NCI-H1417 (cell line): ENCODE measurements around the gene RTN4IP1.
A peak's percentile ranks its signal among the peaks of the same experiment; 100 is the strongest.

Experiments used
- DNase-seq, 3 experiments: peaks; one replicate each; lab custom pipeline; 2025; lab: John Stamatoyannopoulos, UW

RTN4IP1 gene, protein sequence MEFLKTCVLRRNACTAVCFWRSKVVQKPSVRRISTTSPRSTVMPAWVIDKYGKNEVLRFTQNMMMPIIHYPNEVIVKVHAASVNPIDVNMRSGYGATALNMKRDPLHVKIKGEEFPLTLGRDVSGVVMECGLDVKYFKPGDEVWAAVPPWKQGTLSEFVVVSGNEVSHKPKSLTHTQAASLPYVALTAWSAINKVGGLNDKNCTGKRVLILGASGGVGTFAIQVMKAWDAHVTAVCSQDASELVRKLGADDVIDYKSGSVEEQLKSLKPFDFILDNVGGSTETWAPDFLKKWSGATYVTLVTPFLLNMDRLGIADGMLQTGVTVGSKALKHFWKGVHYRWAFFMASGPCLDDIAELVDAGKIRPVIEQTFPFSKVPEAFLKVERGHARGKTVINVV

DNA sequence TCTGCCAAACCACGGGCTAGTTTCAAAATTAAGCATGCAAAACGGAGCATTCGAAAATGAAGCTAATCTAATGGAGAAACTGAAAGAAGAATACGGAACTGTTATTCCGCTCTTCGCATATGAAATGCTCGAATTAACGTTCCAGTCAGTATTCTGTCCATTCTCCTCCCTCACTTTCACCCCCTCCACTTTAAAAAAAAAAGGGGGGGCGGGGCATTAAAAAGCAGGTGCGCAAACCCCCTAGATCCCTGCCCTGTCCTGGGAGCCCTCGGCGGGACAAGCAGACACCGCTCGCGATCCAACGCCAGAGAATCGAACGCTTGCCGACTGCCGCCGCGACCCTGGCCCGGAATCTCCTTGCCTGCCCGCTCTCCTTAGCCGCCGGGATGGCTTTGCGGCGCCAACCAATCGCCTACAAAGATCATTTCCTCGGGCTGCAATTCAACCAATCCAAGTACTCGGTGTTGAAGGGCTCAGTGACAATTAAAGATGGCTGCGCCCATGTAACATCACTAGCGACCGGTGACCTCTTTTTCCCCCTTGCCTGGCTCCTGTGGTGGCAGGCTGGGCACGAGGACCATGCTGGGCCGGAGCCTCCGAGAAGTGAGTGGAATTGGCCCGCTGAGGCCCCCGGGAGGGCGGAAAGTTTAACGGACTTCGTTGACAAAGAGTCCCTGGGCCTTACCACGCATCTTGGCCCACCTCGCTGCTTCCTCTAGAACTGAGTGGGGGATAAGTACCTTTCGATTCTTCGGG lies at the start of gene RTN4IP1, which contains the start of gene QRSL1:
Gene RTN4IP1 (minus strand): TSS at position 396 of the 756 bp plus-strand sequence. CDS start 477 bp downstream, outside the sequence.
Gene QRSL1 (plus strand): TSS at position 476 of the 756 bp plus-strand sequence. CDS start 104 bp downstream, at position 580.
- DNase-seq, result peak; percentile 90 to 97 (median 92)

DNA sequence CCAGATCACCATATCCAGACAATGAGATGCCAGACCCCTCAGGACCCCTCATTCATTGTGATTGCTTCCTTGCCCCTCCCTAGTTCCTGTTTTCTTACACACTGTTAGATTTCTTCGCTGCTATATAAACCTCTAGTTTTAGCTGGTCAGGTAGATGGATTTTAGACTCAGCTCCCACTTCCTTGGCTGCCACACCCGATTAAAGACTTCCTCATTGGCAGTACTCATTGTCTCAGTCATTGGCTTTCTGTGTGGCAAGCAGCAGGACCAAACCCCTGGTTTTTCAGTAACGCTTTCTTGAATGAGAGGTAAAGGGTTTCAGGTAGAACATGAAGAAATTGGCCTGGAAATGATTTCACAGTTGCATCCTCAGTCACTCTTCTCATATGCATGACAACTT lies 48.0 kb upstream of the RTN4IP1 start:
- DNase-seq, result no peak

DNA sequence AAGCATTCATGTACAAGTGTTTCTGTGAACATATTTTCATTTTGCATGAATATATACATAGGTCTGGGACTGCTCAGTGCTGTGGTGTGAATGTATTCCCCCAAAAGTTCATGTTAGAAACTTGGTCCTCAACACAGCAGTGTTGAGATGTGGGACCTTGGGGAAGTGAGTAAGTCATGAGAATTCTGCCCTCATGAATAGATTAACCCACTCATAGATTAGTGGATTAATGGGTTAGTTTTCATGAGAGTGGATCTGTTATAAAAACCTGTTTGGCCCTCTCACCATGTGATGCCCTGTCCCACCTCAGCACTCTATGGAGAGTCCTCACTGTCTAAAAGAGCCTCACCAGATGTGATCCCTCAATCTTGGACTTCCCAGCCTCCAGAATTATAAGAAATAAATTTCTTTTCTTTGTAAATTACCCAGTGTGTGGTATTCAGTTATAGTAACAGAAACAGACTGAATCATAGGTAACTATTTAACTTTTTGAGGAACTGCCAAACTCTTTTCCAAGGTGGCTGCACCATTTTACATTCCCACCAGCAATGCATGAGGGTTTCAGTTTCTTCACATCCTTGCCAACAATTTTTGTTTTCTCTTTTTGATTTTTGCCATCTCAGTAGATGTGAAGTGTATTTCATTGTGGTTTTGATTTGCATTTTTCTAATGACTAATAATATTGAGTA lies 45.4 kb upstream of the RTN4IP1 start:
- no peak for DNase-seq

DNA sequence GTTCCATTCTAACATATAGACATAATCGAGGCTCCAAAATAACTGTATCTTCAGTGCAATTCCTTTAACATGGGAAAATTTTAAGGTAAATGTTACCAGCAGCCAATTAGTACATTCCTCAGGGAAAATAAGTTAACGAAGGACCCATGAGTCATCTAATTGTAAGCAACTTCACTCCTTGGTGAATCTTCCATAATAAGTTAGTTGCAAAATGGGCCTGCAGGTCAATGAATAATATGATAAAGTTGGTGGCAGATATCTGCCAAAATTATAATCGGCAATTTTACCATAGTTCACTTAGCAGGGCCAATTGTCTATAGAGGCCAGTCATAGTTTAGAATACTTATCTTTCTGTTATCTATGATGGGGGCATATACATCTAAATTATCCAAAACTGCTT lies 42.4 kb upstream of the RTN4IP1 start:
- DNase-seq, result no peak

DNA sequence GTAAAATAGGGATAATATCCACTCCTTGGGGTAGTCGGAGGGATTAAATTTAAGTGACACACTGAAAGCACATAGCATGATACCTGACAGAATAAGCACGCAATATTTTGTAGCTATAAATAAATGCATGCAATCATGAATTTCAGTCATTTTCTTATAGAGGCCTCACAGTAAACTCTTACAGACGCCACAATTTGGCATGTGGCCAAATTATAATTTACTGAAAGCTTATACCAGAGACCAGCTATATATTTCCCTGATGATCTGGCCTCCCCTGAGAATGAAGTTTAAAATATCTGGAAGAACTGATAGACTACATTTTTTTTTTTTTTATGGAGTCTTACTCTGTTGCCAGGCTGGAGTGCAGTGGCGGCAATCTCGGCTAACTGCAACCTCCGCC lies 40.9 kb upstream of the RTN4IP1 start:
- DNase-seq, result peak in 1 of 3 experiments; percentile 8

DNA sequence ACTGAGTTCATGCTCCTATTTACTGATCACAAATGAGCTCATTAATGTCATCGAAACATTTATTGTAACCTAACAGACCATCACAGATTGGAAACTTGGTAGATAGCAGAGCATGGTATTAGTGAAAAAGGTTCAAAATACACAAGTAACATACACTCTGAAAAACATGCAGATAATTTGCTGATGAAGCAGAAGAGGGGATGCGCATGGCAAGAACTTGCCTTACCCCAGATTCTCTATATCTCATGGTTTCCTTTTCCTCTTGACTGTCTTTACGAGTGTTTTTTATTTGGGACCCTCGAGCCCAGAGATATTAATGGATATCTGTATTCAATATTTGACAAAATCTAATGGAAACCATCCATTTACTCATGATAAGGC lies 37.7 kb upstream of the RTN4IP1 start:
- no peak for DNase-seq

DNA sequence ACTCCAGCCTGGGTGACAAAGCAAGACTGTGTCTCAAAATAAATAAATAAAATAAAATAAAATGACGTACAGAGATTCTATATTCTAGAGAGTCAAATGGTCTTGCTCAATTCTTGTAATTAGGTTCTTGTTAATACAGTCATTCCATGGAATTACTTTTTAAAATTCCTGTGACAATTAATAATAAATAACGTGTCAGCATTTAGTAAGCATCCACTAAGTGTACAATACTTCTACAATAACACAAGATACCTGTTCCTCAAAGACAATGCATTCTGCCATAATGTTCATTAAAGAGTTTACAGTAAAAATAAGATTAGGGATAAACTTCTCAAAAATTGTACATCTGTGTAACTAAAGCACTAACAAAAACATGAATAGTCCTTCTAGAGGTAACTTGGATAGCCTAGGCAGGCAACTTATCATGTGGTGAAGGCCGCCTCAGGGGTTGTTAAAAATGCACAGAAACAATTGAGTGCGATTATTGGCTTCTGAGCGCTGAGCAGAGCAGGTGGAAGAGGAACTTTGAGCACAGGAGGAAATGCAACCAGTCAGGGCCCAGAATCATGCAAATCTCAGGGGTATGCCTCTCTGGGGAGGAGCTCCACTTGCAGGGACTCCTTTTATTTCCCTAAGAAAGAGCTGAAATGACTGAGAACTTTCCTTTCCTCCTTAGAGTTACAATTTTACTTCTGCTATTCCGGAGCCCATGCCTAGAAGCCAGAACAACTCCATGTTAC lies 37.2 kb upstream of the RTN4IP1 start:
- DNase-seq, result no peak

DNA sequence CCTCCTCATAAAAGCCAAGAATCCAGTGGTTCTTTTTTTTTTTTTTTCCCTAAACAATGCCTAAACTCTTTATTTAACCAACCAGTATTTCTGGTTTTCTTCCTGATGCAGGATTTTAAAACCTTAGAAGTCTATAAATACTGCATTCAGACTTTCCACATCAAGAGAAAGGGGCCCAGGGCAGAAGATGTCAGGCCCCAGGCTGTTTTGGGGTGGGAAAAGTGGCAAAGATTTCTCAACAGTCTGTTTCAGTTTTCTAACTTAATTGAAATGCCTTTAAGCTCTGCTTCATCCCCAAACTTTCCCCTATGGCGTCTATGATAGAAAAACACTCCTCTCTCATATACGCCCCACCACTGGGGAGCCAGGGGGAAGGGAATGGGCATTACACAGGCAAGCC lies 33.2 kb upstream of the RTN4IP1 start:
- DNase-seq, result no peak

DNA sequence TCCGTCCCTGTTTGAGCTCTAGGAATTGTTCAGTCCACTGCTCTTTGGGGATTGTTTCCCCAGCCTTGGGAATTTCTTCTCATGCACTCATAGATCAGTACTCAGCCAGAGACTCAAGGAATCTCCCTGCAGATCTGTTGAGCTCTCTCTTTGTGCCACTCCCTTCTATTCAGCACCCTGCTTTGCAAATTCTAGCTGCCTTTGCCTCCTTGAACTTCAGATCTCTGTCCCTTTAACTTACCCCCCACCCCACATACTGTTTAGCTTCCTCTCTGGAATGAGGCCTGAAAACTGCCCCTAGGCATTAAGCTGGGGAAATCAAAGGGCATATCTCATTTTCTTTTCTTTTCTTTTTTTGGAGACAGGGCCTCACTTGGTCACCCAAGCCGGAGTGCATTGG lies 30.6 kb upstream of the RTN4IP1 start:
- DNase-seq, result no peak

DNA sequence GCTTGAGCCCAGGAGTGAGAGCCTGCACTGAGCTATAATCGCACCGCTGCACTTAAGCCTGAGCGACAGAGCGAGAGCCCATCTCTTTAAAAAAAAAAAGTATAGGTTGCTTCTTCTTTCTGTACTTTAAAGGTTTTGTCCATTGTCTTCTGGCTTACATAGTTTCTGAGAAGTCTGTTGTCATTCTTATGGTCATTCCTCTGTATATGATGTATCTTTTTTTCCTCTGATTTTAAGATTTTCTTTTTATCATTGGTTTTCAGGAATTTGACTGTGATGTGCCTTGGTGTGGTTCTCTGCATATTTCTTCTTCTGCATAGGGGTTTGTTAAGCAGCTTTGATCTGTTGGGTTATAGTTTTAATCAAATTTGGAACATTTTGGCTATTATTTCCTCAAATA lies 29.2 kb upstream of the RTN4IP1 start:
- peak in 1 of 3 experiments; percentile 1 for DNase-seq

DNA sequence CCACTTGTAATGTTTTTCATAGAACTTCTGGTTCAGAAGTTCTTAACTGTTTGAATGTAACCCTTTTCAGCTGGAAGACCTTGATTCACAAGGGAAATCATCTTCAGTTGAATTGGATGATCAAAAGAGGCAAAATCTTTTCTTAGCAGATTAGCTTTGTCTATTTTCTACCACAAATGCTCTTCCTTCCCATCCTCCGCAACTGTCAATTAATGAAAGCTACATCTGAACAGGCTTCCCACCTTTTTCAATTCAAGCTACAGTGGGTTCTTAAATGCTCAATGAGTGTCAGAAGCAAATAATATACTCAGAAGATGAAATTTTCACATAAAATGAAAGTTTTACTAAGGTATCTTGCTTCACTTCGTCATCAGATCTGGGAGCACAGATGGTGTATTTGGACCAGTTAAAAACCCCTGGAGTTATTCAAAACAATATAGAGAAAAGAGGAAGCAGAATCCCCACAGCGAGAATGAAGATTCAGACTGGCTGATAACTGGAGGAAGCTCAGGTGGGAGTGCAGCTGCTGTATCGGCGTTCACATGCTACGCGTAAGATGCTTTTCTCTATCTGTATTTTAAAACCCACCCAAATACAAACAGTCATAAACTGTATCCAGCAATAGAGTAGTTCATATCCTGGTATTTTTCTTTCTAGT lies 19.5 kb upstream of the RTN4IP1 start:
- DNase-seq, result no peak

DNA sequence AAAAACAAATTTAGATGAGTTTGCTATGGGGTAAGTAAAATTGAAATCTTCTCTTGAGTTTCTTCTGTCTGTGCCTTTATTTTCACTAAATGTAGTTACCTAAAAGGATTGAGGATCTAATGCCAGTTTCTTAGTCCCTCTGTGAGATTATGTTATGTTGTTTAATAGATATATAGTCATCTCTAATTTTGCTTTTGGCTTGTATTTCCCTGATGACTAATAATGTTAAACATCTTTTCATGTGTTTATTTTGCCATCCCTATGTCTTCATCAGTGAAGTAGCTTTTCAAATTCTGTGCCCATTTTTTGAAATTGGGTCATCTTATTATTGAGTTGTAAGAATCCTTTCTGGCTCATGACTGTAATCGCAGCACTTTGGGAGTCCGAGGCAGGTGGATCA lies 13.8 kb upstream of the RTN4IP1 start:
- no peak for DNase-seq

DNA sequence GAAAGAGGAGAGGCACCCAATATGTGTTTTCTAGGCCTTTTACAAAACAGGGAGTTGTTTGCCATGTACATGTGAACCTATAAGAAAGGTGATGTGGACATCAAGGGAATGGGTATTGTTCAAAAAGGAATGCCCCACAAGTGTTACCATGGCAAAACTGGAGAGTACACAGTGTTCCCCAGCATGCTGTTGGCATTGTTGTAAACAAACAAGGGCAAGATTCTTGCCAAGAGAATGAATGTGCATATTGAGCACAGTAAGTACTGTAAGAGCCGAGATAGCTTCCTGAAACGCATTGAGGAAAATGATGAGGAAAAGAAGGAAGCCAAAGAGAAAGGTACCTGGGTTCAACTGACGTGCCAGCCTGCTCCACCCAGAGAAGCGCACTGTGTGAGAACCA lies 13.2 kb upstream of the RTN4IP1 start:
- DNase-seq, result no peak

DNA sequence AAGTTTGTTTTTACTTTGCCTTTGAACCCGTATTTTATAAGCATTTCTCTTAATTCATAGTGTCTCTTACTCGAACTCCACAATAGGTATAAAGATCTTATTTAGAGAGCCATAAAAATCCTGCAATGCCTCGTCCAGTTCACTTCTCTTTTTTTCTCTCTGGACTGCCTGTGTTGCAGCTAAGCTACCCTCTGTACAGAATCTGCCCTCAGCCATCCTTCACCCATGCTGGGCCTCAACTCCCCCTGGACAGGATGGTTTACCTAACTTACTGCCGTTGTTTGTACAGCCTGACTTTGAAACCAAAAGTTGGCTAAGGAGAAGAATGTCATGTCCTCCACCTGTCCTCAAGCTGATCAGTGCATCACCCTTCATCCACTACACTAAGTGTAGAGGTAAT lies 10.5 kb upstream of the RTN4IP1 start:
- no peak for DNase-seq

DNA sequence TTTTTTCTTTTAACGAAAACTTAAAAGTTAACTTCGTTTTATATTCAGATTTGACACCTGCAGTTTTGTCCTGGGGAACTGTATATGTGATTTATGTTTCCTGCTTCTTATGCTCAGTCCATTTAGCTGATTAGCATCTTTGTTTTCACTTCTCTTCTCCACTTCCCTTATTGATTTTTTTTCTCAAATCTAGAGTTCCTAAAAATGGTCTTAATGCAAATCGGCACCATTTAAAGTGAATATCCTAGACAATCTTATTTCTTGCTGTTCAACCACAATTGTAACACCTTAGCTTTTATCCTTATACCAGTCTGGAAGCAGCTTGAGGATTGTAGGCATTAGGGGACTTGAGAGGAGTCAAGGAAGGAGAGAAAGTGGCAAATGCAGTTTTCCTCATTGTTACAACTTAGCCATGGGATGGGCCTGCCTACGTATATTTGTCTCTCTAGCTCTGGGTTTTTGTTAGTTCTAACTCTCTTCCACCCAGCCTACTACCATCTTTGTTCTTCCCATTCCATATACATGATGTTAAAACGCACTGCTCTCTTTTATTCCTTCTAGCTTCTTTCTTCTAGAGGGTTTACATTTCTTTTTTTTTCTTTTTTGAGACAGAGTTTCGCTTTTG lies 8.5 kb upstream of the RTN4IP1 start:
- DNase-seq, result no peak

DNA sequence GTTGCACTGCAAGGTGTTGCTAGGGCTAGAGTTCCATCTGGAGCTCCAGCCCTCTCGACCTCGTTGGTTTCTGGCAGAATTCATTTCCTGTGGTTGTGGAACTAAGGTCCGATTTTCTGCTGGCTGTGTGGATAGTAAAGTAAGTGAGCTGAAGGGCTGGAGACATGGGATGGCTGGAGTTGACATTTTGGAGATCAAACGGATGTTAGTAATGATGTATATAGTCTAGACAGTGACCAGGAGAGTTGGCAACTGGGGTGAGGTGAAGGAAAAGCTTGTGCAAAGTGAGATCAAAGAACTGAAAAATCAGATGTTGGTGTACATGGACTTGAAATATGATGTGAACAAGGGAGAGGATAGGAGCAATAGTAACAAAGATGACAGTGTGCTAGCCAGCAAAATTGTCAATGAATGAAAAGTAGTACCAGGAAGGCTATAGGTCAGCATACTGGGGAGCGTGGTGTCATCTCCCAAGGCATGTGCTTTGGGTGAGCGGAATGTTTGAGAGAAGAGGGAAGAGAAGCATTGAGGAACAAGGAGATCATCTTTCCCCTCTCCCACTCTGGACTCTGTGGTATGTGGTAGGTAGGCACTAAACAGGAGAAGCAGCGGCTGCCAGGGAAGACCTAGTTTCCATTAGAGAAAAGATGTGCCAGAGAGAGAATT lies 7.9 kb upstream of the RTN4IP1 start:
- no peak for DNase-seq

DNA sequence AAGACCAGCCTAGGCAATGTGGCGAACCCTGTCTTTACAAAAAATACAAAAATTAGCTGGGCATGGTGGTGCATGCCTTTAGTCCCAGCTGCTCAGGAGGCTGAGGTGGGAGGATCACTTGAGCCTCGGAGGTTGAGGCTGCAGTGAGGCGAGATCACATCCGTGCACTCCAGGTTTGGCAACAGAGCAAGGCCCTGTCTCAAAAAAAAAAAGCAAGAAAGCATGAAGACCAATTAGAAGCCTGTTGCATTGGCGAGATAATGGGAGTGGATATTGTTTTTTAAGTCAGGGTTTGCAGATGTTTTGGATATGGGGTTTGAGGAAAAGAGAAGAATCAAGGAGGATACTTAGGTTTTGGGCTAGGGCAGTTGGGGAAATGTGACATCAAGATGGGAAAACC lies 5.3 kb upstream of the RTN4IP1 start:
- no peak for DNase-seq

DNA sequence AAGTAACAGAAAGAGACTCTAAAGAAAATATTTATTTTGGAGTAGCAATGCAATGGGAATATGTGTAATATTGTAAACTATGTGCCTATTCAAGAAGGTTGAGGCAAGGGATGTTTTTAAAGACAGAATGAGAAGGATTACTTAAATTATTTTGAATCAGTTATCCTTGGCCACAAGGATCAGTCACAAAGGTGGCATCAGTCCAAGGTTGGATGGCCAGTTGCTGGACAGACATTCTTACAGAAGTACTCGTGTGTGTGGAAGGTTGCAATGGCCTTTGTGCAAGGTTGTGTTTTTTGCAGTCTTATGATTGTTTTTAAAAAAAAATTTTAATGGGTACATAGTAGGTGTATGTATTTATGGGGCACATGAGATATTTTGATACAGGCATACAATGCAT lies 2.0 kb upstream of the RTN4IP1 start:
- DNase-seq, result no peak

DNA sequence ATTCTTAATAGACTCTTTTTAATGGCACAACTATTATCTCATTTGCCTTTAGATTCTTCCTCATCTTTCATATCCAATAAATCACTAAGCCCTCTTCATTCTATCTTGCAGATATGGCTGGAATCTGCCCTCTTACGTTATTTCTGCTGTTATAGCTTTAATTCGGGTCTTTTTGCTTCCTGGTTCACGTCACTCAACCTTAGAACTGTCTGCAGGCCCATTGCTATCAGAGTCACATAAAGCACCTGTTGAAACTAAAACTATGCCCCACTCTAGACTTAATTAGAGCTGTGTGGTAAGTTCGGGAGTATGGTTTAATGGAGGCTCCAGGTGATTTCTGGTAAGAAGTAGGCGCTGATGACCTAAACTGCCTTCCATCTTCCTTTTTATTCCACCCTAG lies 1.1 kb upstream of the RTN4IP1 start:
- DNase-seq, result peak; percentile 4 to 62 (median 4)

DNA sequence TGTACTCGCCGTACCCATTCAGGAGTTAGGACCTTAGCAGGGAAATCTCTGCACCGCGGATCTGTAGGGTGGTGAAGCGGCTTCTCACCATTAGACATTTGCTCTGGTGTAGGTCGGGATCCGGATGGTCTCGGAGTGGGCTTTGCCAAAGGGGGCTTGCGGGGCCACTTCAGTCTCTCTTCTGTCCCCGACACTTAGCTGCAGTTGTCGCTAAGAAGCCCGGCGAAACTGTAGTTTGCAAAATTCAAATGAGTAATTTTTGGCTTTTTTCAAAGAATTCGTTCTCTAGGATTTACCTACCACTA lies 513 bp upstream of the RTN4IP1 start:
- DNase-seq, result peak in 1 of 3 experiments; percentile 36
